Stimulated activated CD4-positive, alpha-beta T cell treated with anti-CD3 and anti-CD28 coated beads, TNF-alpha, amount 100 ng/mL, for 4 hours (primary cell): Measurements from ENCODE around the gene CYFIP2.

Experiments used
- DNase-seq, 3 experiments: peaks; one replicate each; pipeline ENCODE4 v3.0.0-alpha.2; 2020; ENCODE audit warnings: low read depth in 3 of 3

The CYFIP2 gene

GRCh38 chr5:157258450-157258849, 7.5 kb upstream of the CYFIP2 start:
- no peak for DNase-seq

GRCh38 chr5:157259699-157260098, 6.2 kb upstream of the CYFIP2 start:
- no peak for DNase-seq

GRCh38 chr5:157263496-157264090, 2.3 kb upstream of the CYFIP2 start:
- no peak for DNase-seq

GRCh38 chr5:157266286-157267007, 524 bp downstream of the CYFIP2 start:
- DNase-seq = peak in 1 of 3 experiments; percentile 41

GRCh38 chr5:157267025-157267424, 1.1 kb downstream of the CYFIP2 start:
- DNase-seq = no peak

GRCh38 chr5:157267761-157268480, 2.0 kb downstream of the CYFIP2 start:
- no peak for DNase-seq

GRCh38 chr5:157269165-157269671, 3.3 kb downstream of the CYFIP2 start:
- no peak for DNase-seq

- no peak for DNase-seq
Measured at GRCh38 chr5:157269761-157270272, 3.9 kb downstream of the CYFIP2 start.

GRCh38 chr5:157270771-157271170, 4.8 kb downstream of the CYFIP2 start:
- no peak for DNase-seq

- DNase-seq = peak in 2 of 3 experiments; percentile 49 to 56
Measured at GRCh38 chr5:157271740-157272271, 5.9 kb downstream of the CYFIP2 start.

- no peak for DNase-seq
Measured at GRCh38 chr5:157273131-157273556, 7.2 kb downstream of the CYFIP2 start.

GRCh38 chr5:157275403-157275802, 9.5 kb downstream of the CYFIP2 start:
- no peak for DNase-seq

- DNase-seq = no peak
Measured at GRCh38 chr5:157278319-157279037, 12.6 kb downstream of the CYFIP2 start.

- DNase-seq = no peak
Measured at GRCh38 chr5:157279605-157280239, 13.8 kb downstream of the CYFIP2 start.

GRCh38 chr5:157280927-157281326, 15.0 kb downstream of the CYFIP2 start:
- DNase-seq = no peak

- DNase-seq = no peak
Measured at GRCh38 chr5:157282150-157282549, 16.2 kb downstream of the CYFIP2 start.

GRCh38 chr5:157283434-157283833, 17.5 kb downstream of the CYFIP2 start:
- no peak for DNase-seq

GRCh38 chr5:157284458-157285212, 18.7 kb downstream of the CYFIP2 start:
- no peak for DNase-seq

GRCh38 chr5:157285310-157286035, 19.6 kb downstream of the CYFIP2 start:
- DNase-seq = no peak
